MCF 10A (cell line): ENCODE results near the gene BAIAP2L2. TPM values are rescaled to one million over a fixed set of nuclear protein-coding genes. Genes with fewer than 3 reads are reported as not detected.

ENCODE experiments used
- BruUV-seq: library from RNA; stranded (reverse); fragments of 400-500 nt; replicated peaks from 2 replicates; lab custom pipeline; 2021; lab: Mats Ljungman, UMichigan
- CTCF ChIA-PET: fragments of 300-600 bp; sonication (Branson Sonifier 250); formaldehyde crosslinking; extraction: SDS; loops from one replicate; lab custom pipeline; 2021; ENCODE audit warnings: antibody characterized with exemption, inconsistent platforms; lab: Yijun Ruan, JAX
- POLR2A ChIA-PET: fragments of 300-600, 350-650 bp; sonication (Branson Sonifier 250); formaldehyde crosslinking; extraction: SDS; loops from one replicate; lab custom pipeline; 2020; ENCODE audit warnings: antibody characterized with exemption, inconsistent platforms; lab: Yijun Ruan, JAX
- DNase-seq: peaks from one replicate; pipeline ENCODE4 v3.0.0-alpha.2; 2018; ENCODE audit not compliant: unreplicated experiment
- H3K27ac Mint-ChIP-seq: one replicate; pipeline ENCODE4 v1.8.0; 2022; ENCODE audit warnings: mild to moderate bottlenecking, low read depth, mixed read lengths; ENCODE audit not compliant: unreplicated experiment
- H3K27me3 Mint-ChIP-seq: one replicate; pipeline ENCODE4 v1.8.0; 2022; ENCODE audit warnings: mixed read lengths; ENCODE audit not compliant: insufficient read depth, unreplicated experiment
- H3K36me3 Mint-ChIP-seq: one replicate; pipeline ENCODE4 v1.8.0; 2022; ENCODE audit warnings: mild to moderate bottlenecking, moderate library complexity, mixed read lengths; ENCODE audit not compliant: insufficient read depth, unreplicated experiment
- H3K4me1 Mint-ChIP-seq: one replicate; pipeline ENCODE4 v1.8.0; 2022; ENCODE audit warnings: mixed read lengths; ENCODE audit not compliant: insufficient read depth, unreplicated experiment
- H3K4me3 Mint-ChIP-seq: one replicate; pipeline ENCODE4 v1.8.0; 2022; ENCODE audit warnings: mild to moderate bottlenecking, moderate library complexity, mixed read lengths; ENCODE audit not compliant: unreplicated experiment
- H3K9me3 Mint-ChIP-seq: one replicate; pipeline ENCODE4 v1.8.0; 2022; ENCODE audit warnings: mixed read lengths; ENCODE audit not compliant: unreplicated experiment
- CTCF ChIP-seq: fragments of 200-600 bp; IDR thresholded peaks from one replicate; pipeline ENCODE4 v1.8.0; 2022; ENCODE audit warnings: antibody characterized with exemption, mild to moderate bottlenecking; ENCODE audit not compliant: unreplicated experiment
- intact Hi-C: fragments of 100-400 bp; cut with micrococcal nuclease; formaldehyde crosslinking; loops from 2 replicates; pipeline ENCODE4 v1.14.1; 2022
- total RNA-seq: library from RNA; stranded (reverse); gene quantifications from 2 replicates; pipeline ENCODE4 v1.2.3, GENCODE V29; 2022

Gene BAIAP2L2
- total RNA-seq, 1 experiment from 2014 or later: 7.1 TPM

- CTCF ChIA-PET: interaction anchor here (0.6 to 2.0 kb wide), 2 partner anchors 13 to 126 kb away, joined by 3 to 8 read pairs; no protein-coding TSS in a partner anchor
- POLR2A ChIA-PET: interaction anchor here (1.0 kb wide), 1 partner anchor 34 kb away, joined by 3 read pairs; no protein-coding TSS in a partner anchor
- no peak for DNase-seq
- no peak for TF ChIP-seq CTCF
- Mint-ChIP-seq H3K9me3 (no peaks in the 10 kb centered on the region), H3K27ac (no peak overlapping the region), H3K4me1 (peaks cover 6% of the 10 kb centered on the region), H3K36me3 (peaks cover 62% of the 10 kb centered on the region), H3K4me3 (no peak overlapping the region), H3K27me3 (no peaks in the 10 kb centered on the region)
- intact Hi-C loops: no loop called here
- no TSS peak for BruUV-seq
Measured at GRCh38 chr22:38065539-38065938, 44.9 kb downstream of the BAIAP2L2 start.

GRCh38 chr22:38062791-38063190, 47.7 kb downstream of the BAIAP2L2 start:
- no peaks in the 10 kb centered on the region for H3K27me3 Mint-ChIP-seq
- peak overlapping the region; percentile 61 for H3K27ac Mint-ChIP-seq
- intact Hi-C loops: no loop called here
- H3K4me1 Mint-ChIP-seq: peaks cover 13% of the 10 kb centered on the region
- ChIA-PET POLR2A (interaction anchor here (0.6 to 0.7 kb wide), 2 partner anchors 63 to 512 kb away, joined by 3 read pairs; no protein-coding TSS in a partner anchor), CTCF (interaction anchor here (0.6 kb wide), 1 partner anchor 173 kb away, joined by 3 read pairs; no protein-coding TSS in a partner anchor)
- H3K4me3 Mint-ChIP-seq: no peak overlapping the region
- no peak for TF ChIP-seq CTCF
- H3K36me3 Mint-ChIP-seq: peaks cover 78% of the 10 kb centered on the region
- no peak for DNase-seq
- BruUV-seq: no TSS peak
- no peaks in the 10 kb centered on the region for H3K9me3 Mint-ChIP-seq

- DNase-seq: peak; percentile 90
- intact Hi-C loops: loop anchor here (5.0 kb wide), 1 partner anchor 170 kb away; no protein-coding TSS in a partner anchor
- ChIA-PET CTCF (interaction anchor here (0.5 to 0.9 kb wide), 8 partner anchors 44 to 405 kb away, joined by 3 to 4 read pairs (median 3); no protein-coding TSS in a partner anchor), POLR2A (interaction anchor here (0.7 to 1.8 kb wide), 15 partner anchors 12 to 1466 kb away, joined by 3 to 9 read pairs (median 5); partner anchors contain the start of genes MAFF and PLA2G6)
- Mint-ChIP-seq H3K36me3 (peaks cover 34% of the 10 kb centered on the region), H3K27me3 (no peaks in the 10 kb centered on the region), H3K4me3 (peak within 1 kb of the TSS; percentile 84), H3K9me3 (no peaks in the 10 kb centered on the region), H3K4me1 (peaks cover 13% of the 10 kb centered on the region), H3K27ac (peak within 1 kb of the TSS; percentile 97)
- TSS peak; percentile 60 for BruUV-seq
- TF ChIP-seq CTCF: no peak
Measured at GRCh38 chr22:38056969-38057891, 53.3 kb downstream of the BAIAP2L2 start, which contains the start of gene PICK1. PICK1 (plus strand) TSS chr22:38057404; CDS start chr22:38057810, 406 bp downstream.
